Suppressor macrophage (primary cell): Measurements from ENCODE around the gene IWS1.
A peak's percentile ranks its signal among the peaks of the same experiment; 100 is the strongest.
"Not testable (repeated sequence)": the region's sequence is repeated elsewhere in the genome, so short reads cannot be mapped to it uniquely, and the experiment has no call there.

Experiments used
- DNase-seq, 4 experiments: peaks; one replicate each; pipeline ENCODE4 v3.0.0-alpha.2; 2020 to 2022

IWS1 gene

DNA sequence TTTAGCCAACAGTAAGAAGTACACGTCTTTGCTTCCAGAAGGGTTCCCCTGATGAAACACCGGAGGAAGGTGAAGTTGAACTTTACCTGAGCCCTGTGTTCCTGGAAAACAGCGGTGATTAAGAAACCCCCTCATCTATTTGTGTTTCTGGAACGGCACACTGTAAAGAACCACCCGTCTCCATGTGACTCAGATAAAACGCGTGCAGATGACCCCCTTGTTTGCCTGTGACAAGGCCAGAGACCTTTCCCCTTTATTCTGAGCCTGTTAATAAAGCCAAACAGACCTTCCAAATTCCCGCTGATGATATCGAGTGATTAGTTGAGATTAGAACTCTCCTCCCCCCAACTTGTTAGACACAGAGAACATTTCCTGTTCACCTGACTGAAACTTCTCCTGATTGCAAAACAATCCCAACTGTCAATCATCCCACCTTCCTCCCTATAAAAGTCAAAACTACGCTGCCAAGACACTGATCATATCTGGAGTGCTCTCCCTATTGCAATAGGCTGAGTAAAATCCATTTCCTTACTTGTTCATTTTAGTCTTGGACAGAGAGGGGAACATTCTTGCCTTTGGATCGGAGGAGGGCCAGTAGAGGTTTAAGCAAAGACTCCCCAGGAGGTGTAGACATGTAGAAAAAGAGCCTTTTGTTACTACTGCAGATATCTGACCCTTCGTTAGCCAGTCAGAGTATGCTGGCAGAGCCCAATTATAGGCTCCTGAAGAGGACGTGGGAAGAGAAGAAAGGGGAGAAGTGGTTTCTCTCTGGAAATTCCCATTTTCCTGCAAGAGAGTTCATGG lies 914 bp upstream of the IWS1 start:
- peak in 1 of 4 experiments; percentile 31 for DNase-seq

- peak; percentile 19 to 47 (median 30) for DNase-seq
Measured at GRCh38 chr2:127525691-127526131, 578 bp downstream of the IWS1 start.

DNA sequence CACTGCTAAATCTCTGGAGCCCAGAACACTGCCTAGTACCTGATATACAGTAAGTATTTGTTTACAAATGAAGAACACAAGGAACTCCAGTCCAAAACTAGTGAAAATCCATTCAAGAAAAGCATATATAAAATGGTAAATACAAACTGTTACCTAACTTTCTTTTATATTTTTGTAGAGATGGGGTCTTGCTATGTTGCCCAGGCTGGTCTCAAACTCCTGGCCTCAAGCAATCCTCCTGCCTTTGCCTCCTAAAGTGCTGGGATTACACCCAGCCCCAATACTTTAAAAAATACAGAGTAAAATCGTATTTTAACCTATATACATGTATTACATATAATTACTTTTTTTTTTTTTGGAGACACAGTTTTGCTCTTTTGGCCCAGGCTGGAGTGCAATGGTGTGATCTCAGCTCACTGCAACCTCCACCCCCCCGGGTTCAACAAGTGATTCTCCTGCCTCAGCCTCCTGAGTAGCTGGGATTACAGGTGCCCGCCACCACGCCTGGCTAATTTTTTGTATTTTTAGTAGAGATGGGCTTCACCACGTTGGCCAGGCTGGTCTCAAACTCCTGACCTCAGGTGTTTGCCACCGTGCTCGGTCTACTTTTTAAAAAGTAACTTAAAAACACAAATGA lies 2.0 kb downstream of the IWS1 start:
- not testable (repeated sequence) for DNase-seq

GRCh38 chr2:127523269-127523939 lies 2.9 kb downstream of the IWS1 start:
- DNase-seq: no peak

GRCh38 chr2:127520424-127520823 lies 5.9 kb downstream of the IWS1 start:
- DNase-seq: no peak

DNA sequence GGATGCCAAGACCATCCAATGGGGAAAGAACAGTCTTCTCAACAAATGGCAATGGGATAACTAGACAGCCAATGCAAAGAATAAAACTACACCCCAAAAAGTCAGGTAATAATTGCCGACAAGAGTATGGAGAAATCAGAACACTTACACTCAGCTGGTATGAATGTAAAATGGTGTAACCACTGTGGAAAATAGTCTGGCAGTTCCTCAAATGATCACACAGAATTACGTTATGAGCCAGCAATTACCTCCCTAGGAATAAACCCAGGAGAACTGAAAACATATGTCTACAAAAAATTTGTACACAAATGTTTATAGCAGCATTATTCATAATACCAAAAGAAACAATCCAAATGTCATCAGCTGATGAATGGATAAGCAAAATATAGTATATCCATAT lies 8.8 kb downstream of the IWS1 start:
- DNase-seq: no peak

DNA sequence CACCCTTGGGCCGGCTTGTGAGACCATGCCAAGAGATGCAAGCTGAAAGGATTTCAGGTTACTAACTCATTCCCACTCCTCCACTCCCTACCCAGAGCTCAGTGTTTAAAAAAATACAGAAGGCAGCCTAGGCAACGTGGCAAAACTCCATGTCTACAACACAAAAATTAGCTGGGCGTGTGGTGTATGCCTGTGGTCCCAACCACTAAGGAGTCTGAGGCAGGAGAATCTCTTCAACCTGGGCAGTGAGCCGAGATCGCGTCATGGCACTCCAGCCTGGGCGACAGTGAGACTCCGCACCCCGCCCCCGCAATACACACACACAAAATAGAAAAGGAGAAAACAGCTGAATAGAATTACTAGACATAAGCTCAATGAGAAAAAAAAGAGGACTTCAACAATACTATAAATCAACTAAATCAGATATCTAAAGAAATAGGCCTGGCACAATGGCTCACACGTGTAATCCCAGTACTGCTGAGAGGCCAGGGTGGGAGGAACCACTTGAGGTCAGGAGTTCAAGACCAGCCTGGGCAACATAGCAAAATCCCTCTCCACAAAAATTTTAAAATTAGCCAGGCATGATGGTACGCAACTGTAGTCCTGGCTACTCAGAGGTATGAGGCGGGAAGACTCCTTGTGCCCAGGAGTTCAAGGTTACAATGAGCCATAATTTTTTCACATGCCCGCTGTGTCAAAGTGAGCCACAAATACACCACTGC lies 10.1 kb downstream of the IWS1 start:
- DNase-seq: no peak

- DNase-seq: no peak
Measured at GRCh38 chr2:127515383-127515915, 10.8 kb downstream of the IWS1 start.

- DNase-seq: no peak
Measured at GRCh38 chr2:127514485-127514884, 11.8 kb downstream of the IWS1 start.

DNA sequence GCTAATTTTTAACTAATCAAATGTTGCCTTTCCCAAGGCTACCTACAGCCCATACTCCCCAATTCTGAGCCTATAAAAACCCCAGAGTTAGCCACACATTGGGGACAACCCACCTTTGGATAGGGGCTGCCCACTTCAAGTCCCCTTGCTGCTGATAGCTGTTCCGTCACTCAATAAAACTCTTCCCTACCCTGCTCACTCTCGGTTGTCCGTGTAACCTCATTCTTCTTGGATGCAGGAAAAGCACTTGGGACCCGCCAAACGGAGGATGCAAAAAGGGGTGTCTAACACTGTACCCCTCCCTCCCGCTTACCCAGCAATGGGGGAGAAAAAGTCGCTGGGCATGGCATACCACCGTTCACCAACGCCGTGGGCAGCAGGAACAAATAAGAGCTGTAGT lies 12.2 kb downstream of the IWS1 start:
- DNase-seq: no peak

- no peak for DNase-seq
Measured at GRCh38 chr2:127512362-127512761, 13.9 kb downstream of the IWS1 start.

DNA sequence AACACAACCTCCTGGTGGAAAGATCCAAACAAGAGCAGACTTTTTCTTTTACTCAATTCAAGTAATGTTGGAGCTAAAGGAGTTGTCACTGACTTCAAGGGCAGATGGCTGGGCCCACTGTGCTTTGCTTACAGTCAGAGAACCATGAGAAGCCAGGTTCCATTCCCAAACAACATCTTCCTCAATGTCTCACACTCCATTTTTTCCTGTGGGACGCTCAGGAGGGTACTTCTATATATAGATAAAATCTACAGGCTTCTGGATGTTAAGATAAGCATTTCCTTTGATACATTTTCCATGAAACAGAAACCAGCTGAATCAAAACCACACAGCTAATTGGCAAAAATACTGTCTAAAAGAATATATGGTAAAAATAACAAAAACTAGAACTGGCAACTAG lies 14.4 kb downstream of the IWS1 start:
- no peak for DNase-seq

DNA sequence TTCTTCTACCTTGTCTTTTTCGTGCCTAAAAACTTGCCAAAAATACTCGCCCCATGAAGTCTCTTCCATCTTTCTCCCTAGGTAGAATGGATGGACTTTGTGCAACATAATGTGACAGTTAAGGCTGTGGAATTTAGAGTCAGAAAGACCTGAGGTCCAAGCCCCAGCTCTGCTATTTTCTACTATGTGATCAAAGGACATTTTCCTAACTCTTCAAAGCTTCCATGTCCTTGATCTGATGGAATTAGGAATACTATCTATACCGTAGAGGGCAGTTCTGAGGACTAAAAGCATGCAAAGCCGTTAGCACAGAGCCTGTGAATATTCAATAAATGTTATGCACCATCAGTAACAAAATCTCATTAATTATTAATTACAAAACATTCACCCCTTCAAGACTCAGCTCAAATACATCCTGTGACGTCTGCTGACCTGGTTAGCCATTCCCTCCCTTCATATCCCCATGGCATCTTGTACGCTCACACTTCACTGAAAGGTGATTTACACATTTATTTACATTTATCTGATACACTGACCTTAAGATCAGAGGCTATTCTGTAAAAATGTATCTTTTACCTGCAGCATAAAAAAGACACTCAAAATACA lies 15.1 kb downstream of the IWS1 start:
- DNase-seq: no peak

GRCh38 chr2:127510073-127510472 lies 16.2 kb downstream of the IWS1 start:
- DNase-seq: no peak

DNA sequence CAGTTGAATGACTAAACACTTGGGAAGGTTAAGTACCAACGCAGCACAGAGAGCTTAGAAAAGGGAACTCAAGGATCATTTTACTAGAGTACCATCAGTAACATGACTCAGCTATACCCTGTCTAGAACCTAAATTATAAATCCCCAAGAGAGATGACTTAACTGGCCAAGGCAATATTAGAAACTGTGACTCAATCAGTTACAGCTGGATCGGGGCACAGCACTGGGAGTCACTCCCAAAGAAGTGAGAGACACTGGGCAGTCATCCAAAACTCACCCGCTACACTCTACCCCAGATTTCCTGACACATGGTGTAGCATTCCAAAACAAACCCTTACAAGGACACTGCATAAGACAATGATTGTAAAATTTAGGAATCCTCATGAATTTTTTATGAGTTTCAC lies 17.7 kb downstream of the IWS1 start:
- peak; percentile 62 to 86 (median 73) for DNase-seq

- no peak for DNase-seq
Measured at GRCh38 chr2:127508023-127508630, 18.2 kb downstream of the IWS1 start.

GRCh38 chr2:127506510-127506909 lies 19.8 kb downstream of the IWS1 start:
- DNase-seq: peak in 1 of 4 experiments; percentile 21

GRCh38 chr2:127504552-127505430 lies 21.5 kb downstream of the IWS1 start:
- no peak for DNase-seq

DNA sequence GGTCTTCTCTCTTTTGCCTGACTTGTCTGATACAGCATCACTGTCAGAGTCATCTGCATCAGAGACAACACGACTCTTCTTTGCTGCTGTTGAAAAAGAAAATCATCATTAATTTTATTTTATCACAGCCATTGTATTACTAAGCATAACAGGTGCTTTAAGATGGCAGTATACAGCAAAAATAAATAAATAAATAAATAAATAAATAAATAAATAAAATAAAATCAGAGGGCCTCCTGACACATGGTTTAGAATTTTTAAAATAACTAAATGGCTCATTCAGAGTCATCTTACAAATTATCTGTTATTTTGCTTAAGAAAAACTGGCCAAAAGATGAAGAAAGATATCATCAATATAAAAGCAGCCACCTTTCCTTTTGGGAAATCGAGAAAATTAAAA lies 22.8 kb downstream of the IWS1 start:
- no peak for DNase-seq

- DNase-seq: peak in 2 of 4 experiments; percentile 14 to 18
Measured at GRCh38 chr2:127498386-127498785, 27.9 kb downstream of the IWS1 start.

GRCh38 chr2:127490283-127490682 lies 36.0 kb downstream of the IWS1 start:
- DNase-seq: no peak
